HG02943 (cell line): ENCODE results near the gene HECTD3.
A peak's percentile ranks its signal among the peaks of the same experiment; 100 is the strongest.
"Not testable (repeated sequence)": the region's sequence is repeated elsewhere in the genome, so short reads cannot be mapped to it uniquely, and the experiment has no call there.

Experiments used
- ATAC-seq: cut with Tn5 transposase; IDR thresholded peaks from one replicate; pipeline ENCODE4 v1.9.1; 2021; ENCODE audit warnings: mild to moderate bottlenecking, low read depth, moderate library complexity; ENCODE audit not compliant: unreplicated experiment

HECTD3 gene

GRCh38 chr1:45014321-45015028 lies 3.4 kb upstream of the HECTD3 start:
- no peak for ATAC-seq

GRCh38 chr1:45013551-45014209 lies 2.6 kb upstream of the HECTD3 start:
- no peak for ATAC-seq

GRCh38 chr1:45012639-45013278 lies 1.6 kb upstream of the HECTD3 start:
- ATAC-seq: no peak

- ATAC-seq: peak; percentile 53
Measured at GRCh38 chr1:45011837-45012638, 914 bp upstream of the HECTD3 start, which contains the start of gene UROD. TSS of gene UROD (plus strand) at chr1:45012254. CDS start at chr1:45012266, 12 bp downstream.

- ATAC-seq: no peak
Measured at GRCh38 chr1:45009956-45010854, 919 bp downstream of the HECTD3 start.

GRCh38 chr1:45009296-45009865 lies 1.7 kb downstream of the HECTD3 start:
- ATAC-seq: no peak

- no peak for ATAC-seq
Measured at GRCh38 chr1:45008516-45008915, 2.6 kb downstream of the HECTD3 start.

- no peak for ATAC-seq
Measured at GRCh38 chr1:45008076-45008475, 3.0 kb downstream of the HECTD3 start.

- no peak for ATAC-seq
Measured at GRCh38 chr1:45007311-45007710, 3.8 kb downstream of the HECTD3 start.

- no peak for ATAC-seq
Measured at GRCh38 chr1:45005761-45006160, 5.4 kb downstream of the HECTD3 start.

- no peak for ATAC-seq
Measured at GRCh38 chr1:45004281-45004920, 6.7 kb downstream of the HECTD3 start.

GRCh38 chr1:45003741-45004140 lies 7.4 kb downstream of the HECTD3 start:
- no peak for ATAC-seq

- no peak for ATAC-seq
Measured at GRCh38 chr1:45002650-45003645, 8.2 kb downstream of the HECTD3 start.

GRCh38 chr1:45001576-45001975 lies 9.5 kb downstream of the HECTD3 start:
- ATAC-seq: not testable (repeated sequence)

- no peak for ATAC-seq
Measured at GRCh38 chr1:45001011-45001481, 10.1 kb downstream of the HECTD3 start.

- ATAC-seq: no peak
Measured at GRCh38 chr1:44999232-44999631, 11.9 kb downstream of the HECTD3 start.

- no peak for ATAC-seq
Measured at GRCh38 chr1:44995467-44996238, 15.5 kb downstream of the HECTD3 start.
